GM21717 (cell line): ENCODE data around the gene ADGRV1.

Experiments
- ATAC-seq: cut with Tn5 transposase; IDR thresholded peaks from one replicate; pipeline ENCODE4 v1.9.1; 2021; ENCODE audit warnings: mild to moderate bottlenecking, moderate library complexity; ENCODE audit not compliant: unreplicated experiment

The ADGRV1 gene

DNA sequence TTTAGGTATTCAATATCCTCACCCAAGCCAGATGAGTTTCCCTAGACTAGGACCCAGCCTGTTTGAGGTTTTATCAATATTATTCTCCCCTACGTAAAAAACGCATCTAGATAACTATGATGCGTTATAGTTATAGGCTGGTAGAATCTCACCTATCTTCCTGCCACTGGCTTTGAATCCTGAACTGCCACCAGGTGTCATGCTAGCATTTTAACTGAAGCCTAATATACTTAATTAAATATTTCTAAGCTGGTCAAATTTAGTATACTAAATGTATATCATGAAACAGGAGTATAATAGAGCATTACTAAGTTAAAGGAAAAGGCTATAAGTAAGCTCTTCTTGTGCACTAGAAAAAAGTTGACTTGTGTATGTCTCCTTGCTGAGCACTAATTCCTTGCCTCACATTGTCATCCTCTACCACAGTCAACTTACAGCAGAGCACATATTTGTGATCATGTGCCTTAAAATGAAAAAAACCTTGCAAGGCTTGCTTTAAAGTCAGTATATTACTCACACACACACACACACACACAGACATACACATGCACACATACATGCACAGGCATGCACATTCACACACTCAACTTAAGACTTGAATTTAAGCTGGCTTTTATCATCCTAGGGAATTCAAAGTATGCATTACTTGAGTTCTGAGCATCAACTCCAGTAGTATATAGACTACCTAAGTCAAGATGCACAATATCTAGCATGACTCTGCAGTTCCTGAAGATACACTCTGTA, 303.4 kb downstream of the ADGRV1 start:
- no peak for ATAC-seq

DNA sequence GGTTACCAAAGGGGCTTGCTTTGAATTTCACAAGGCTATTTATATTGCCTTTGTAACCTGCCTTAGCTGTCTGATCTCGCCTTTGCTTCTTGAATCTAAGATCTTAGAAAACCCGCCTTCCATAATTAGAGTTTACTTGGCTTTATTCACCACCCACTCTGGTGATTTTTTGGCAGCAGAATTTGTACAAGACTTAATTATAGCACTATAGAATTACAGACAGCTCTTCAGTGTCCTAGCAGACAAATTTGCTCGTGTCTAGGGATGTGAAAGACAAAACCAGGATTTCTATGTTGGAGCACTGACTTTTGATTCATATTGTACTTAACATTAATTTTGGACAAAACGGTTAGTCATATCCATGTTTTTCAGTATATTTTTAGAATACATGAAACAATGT, 306.6 kb downstream of the ADGRV1 start:
- ATAC-seq, result no peak

DNA sequence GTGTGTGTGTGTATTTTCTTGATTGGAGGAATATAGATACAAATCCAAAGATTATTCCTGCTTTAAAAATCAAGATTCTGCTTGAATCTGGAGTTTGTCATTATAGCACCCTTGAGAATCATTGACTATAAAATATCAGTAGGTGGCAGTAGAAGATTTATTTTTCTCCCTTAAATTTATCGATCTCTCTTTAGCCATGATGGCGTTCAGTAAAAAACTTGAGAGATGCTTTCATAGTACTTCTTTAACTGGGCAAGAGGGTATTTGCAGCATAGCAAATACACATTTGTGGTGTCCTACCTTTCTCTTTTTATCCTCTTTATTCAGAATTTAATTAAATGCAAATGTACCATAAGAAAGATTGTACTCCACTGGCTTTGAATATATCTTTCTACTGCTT, 307.7 kb downstream of the ADGRV1 start:
- no peak for ATAC-seq

DNA sequence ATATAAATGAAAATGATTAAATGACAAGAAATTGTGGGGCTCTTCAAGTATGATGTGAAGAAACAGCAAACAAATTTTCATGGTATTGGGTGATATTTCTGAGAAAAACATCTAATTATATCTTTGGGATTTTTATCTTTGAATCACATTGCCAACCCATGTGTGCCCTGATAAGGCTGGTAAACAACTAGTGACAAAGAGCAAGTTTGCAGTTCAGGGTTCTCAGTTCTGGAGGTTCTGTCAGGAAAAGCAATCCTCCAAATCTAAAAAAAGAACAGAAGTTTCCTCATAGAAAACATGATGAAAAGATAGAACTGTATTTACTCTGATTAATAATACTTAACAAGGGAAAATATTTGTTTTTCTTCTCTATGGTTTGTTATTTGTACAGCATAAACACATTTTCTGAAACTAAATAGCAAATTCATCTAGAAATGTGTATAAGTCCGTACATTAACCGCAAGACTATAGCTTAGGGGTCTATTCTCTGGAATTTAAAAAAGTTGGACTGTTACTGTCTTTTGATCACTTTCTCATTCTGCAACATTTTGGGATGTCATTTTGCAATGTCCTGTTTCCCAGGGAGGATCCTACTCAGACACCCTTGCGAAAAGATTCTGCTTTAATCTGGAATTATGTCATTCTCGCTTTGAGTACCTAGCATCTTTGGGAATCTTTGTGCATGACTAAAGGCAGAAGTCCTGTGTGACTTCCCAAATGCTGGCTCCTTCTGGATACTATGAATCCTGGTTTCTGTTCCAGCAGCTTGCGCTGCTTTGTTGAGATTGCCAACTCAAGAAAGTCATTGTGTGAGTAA, 308.5 kb downstream of the ADGRV1 start:
- ATAC-seq, result no peak

DNA sequence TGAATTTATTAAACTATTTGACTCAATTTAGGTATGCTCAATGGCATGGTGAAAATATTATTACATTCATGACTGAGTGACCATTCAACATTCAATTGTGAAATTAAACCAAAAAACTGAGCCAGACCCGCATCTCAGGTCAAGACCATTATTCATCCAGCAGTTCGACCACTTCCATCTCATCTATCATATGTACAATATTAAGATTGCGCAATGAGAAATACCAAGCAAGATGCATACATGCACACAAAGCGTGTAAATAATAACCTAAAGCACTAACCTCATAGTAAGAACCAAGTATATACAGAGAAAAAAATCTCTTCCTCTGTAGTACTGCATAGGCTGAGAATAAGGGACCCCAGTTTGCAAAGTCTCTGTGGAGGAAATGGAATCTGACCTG, 310.2 kb downstream of the ADGRV1 start:
- ATAC-seq, result no peak

DNA sequence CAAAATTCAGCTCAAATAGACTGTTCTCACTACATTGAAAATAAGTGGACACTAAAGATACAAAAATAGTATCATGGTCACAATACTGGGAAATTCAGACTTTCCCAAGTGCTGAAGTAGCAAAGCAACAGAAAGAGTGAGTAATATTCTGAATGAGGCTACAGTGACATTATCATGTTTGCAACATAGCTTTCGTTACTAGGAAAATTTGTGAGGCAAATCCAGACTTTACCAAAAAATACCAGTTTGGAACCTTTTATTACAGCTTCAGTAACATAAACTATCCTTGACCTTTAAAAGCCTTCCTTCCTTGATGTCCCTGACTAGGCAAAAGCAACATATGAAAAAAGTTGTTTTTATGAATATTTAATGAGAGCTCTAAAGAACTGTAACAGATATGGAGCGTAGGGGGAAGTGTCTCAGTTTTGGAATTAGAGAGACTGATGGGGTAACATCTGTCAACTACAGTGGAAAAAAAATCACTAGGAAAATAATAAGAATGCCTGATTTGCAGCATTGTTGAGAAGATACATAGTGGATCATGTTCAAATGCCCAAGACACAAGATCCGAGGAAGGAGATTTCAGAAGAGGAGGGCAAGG, 312.9 kb downstream of the ADGRV1 start:
- no peak for ATAC-seq

DNA sequence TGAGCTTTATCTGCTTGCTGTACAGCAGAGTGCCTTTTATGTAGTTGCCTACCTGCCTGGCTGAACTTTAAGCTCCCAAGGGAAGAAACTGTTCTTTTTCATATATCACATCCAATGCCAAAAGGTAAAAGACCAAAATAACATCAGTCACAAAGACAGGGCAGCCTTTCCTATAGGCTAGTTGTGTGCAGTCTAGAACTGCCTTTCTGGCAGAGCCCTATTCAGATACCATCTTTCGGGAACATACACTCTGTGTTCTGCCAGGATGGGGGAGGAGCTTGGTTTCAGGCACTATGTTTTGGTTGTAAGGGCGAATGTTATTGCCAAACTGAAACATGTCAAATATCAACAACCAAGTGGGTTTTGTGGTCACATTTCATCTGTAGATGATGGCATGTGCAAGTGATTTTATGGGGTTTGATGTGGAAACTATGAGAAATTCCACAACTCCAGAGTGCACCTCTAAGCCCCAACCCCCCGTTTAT, 314.5 kb downstream of the ADGRV1 start:
- ATAC-seq, result no peak

DNA sequence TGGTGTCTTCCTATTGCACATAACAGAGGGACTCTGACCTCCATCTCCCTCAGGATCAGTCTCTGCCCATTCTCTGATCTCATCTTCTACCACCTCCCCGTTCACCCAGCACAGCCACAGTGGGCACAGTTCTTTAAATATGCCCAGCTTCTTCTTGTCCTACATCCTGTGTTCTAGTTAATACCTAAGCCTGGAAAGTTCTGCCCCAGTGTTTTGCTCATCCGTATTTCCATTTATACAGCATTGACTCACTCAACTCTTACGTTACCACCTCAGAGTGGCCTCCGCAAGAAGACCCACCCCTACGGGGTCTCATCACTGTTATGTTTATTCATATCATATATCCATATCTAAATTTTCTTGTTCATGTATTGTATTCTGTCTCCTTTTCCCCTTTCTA, 315.5 kb downstream of the ADGRV1 start:
- ATAC-seq, result no peak

DNA sequence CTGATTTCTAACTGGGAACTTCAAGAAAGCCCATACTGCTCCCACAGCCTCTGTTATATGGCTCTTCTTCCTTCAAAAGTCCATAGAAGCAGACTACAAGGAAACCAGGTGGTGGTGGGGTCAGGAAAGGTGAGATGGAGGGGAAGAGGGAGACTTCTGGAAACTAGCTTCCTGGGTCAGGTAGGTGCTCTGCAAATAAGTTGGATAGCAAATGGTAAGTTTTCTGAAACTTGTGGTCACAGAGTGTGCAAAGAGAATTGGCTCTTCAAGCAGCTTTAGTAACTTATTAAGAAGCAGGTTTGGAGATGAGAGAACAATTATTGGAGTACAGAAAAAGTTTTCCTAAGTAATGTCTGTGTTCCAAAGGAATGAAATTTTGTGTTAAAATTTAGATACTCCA, 316.9 kb downstream of the ADGRV1 start:
- ATAC-seq, result no peak

DNA sequence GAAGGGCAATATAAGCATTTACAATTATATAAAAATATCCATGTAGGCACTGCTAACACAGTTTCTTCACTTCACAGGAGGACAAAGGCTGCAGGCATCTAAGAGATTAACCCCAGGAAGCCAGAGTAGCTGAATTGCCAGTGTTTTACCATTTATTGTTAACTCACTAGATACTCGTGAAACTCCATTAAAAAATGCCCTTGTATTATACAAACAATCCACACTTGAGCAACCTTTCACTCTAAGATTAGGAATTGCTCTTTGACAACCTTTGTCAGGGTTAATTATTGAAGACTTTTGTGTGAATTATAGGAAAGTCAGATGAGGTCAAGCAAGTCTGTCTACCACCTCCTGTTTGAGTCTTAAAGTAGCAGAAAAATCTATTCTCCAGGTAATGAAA, 317.8 kb downstream of the ADGRV1 start:
- no peak for ATAC-seq

DNA sequence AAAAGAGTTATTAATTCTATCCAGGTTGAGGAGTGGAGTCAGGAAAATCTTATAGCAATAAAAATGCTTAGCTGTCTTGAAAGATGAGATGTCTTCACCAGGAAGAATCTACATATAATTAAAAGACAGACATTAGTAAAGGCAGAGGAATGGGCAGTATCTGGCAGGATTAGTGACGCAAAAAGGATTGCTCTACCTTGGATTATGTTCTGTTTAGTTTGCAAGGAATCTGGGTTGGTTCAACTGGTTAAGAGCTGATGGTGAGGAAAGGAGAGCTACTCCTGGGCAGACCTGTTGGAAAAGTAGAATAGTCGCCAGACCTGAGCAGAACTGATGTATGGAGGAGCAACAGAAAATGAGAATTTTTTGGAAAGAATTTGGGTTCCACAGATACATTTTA, 318.5 kb downstream of the ADGRV1 start:
- no peak for ATAC-seq

DNA sequence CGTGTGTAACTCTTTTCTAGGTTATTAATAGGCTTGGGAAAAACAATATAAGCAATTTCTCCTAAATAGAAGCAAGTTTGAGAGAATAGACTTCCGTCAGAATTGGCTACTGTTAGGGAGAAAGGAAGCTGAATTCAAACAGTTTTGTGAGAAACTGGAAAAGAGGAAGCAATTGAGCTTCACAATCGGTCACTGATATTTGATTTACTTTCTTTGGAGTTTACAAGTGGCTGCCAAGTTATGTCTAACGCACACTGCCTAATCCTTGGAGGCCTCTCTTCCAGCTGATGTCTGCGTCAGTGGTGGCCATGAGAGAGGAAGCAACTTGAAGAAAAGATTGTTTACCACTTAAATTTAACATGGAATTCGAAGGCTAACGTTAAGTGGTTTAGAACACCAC, 319.5 kb downstream of the ADGRV1 start:
- ATAC-seq, result no peak

DNA sequence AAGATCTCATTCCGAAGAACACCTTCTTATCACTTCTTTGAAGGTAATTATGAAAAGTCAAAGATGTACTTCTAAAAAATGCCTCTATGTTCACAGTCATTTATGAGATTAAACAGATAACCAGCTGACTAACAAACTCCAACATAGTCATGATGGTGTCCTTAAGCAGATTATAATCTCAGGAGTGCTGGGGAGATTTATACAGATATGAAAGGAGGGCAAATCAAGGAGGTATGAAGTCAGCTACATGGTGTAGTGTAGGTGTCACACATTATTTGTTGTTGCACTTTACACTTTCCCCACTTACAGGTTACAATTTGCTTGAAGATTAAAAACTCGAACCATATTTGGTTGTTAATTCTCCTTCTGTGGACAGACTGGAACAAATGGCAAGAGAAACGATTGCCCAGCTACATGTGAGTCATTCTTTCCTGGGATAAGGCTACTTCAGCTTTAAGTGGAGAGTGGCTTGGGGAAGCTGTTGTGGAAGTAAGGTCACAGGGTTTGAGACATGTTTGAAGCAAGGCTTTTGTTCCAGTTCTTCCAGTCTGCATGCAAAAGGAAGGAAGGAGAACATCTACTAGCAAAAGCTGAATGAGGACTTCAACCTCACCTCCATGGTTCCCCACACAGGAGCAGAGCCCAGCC, 320.1 kb downstream of the ADGRV1 start:
- no peak for ATAC-seq

DNA sequence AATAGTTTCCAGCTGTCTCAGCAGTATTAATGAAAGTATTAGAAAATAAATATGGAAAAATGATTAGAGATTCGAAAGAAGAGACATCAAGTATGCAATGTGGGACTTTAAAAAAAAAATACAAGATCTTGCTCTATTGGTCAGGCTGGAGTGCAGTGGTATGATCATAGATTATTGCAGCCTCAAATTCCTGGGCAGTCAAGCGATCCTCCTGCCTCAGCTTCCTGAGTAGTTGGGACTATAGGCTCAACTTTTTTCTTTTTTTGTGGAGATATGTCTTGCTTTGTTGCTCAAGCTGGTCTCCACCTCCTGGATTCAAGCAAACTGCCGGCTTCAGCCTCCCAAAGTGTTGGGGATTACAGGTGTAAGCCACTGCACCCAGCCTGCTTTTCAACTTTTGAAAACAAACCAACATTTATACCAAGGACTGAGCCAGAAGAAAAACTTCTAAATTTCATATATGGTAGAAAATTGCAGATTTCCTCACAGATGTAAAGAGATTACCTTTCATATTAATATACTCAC, 323.1 kb downstream of the ADGRV1 start:
- ATAC-seq, result no peak

DNA sequence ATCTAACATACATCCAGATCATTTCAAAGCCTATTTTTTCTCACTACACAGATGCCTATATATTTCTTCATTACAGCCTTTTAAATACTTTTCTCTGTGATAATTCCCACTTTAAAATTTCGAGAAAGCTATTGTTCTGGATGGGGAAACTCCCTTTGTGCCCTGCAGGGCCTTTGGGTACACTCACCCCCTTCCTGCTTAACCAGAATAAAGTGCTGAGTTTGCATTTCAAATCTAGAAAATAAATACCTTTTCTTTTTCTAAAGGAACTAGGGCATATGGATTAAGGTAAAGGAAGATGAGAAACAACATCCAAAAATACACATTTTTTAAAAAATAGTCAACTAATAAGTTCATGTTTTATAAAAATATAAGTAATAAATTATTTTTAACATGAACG, 323.9 kb downstream of the ADGRV1 start:
- no peak for ATAC-seq

DNA sequence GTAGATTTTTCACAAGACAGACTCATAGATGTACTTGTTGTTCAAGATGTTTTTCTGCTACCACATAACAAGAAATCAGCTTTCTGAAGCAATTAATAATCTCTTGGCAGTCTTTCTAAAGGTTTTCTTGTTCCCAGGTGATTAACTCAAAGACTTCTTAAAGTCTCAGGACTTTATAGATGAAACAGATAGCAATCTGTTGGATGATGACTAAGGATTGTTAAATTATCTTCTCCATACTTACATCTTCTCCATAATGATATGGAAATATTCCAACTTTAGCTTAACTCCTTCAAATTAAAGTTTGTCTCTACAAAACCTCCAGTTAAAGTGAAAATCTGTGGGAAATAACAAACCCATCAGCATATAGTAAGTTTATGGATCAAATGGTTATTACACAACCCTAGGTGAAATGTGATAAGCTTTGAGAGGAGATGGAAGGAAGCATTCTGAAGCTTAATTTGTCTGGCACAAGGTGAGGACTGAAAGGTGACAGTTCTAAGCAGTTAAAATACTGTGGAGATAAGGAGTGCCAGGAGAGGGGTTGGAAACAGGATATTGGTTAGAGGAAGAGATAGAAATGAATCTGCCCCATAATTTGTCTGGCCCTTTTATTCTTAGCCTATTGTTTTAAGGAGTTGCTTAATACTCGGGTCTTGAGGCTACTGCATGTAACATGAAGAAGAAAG, 326.7 kb downstream of the ADGRV1 start:
- no peak for ATAC-seq

DNA sequence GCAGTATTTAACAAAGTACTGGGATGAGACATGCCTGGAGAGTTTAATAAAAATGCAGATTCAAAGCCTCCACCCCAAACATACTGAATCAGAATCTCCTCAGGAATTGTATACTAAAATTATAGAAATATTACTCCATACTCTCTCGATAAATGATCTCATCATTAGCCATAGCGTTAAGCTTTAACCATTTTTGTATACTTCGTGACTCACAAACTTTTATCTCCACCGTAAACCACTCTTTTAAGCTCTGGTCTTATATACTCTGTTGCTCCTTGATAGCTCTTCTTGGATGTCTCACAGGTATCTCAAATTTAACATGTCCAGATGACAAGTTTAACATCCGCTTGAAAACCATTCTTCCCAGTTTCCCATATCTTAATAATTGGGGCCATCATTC, 327.8 kb downstream of the ADGRV1 start:
- ATAC-seq, result no peak

DNA sequence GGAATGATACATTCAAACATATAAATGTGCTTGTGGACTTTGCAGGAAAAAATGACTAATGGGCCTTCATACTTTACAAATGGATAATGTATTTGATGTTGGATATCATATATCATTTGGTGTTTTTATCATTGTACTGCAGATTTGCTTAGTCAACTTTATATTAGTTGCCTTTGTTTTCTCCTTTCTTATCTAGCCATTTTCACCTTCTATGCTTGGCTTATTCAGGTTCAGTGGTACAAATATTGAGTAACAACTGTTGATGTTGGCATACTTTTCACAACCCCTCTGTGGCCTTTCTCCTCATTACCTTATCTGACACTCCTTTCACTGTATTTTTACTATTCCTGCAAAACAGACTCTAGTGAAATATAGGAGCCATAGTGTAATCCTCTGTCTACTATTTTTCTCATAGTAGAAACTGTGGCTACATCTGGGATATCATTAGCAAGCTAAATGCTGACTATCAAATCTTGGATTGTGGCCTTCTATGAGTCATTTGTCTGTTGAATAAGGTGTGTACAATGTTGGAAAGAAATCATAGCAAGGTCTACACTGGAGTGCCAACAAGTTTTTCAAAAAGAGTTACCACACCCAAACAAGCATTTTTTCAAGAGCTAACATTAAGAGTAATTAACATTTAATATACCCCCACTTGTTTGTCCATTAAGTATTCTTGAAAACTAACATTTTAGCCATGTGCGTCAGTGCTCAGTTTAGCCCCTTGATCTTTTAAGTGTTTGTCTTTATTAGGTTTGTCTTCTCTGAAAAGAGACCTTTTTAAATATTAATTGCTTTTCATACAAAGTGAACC, 330.1 kb downstream of the ADGRV1 start:
- no peak for ATAC-seq

DNA sequence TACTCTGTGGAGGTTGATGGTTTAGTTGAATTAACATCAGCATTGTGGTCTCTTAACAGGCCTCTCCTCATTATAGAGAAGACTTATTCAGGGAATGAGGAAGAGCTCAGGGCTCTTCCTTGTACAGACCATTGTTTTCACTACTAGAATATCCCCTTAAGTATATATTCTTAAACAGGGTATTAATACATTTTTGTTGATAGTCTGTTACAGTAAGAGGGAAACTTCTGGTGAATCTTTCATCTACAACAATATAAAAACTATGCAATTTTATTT, 330.7 kb downstream of the ADGRV1 start:
- ATAC-seq, result no peak

DNA sequence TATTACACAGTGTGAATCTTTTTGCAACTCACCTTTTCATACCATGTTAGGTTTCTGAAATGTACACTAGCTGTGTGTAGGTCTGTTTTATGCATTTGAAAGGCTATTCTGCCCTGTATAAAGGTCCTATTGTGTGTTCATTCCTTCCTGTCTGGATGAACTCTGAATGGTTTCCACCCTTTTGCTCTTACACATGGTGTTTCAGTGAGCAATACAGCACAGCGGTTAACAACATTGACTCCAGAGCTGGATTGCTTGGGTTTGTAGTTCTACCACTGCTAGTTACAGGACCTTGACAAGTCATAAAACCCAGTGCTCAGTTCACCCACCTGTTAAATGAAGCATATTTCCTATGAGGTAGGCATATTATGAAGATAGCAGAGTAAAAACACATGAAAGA, 331.6 kb downstream of the ADGRV1 start:
- ATAC-seq, result no peak
